ENCODE data around the gene CRIP3. TPM values are rescaled to one million over a fixed set of nuclear protein-coding genes. Genes with fewer than 3 reads are reported as not detected.

CRIP3 gene
- total RNA-seq, 4 donors from 2014 or later = 0.45 to 0.93 TPM; not detected in 2

DNA sequence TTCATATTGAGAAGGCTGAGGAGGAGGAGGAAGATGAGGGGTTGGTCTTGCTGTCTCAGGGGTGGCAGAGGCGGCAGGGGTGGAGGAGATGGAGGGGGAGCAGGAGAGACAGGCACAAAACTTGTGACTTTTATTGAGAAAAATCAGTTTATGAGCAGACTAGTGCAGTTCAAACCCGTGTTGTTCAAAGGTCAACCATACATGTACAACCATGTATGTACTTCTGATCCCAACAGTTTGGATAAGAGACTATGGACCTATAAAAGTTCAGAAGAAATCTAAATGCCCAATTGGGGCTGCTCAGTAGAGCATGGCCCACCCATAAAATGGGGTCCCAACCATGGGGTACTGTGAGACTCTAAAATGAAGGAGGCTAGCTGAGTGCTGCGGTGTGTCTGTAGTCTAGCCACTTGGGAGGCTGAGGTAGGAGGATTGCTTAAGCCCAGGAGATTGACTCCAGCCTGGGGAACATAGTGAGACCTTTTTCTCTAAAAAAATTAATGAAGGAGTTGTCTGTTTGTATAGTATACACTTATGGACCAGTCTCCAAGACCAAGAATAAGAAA, 18.2 kb downstream of the CRIP3 start:
- 67 to 91% methylated on average over 3 of the region's 3 CpGs for WGBS, 2 donors
- no peaks in the 10 kb centered on the region for H3K9me3 ChIP-seq

DNA sequence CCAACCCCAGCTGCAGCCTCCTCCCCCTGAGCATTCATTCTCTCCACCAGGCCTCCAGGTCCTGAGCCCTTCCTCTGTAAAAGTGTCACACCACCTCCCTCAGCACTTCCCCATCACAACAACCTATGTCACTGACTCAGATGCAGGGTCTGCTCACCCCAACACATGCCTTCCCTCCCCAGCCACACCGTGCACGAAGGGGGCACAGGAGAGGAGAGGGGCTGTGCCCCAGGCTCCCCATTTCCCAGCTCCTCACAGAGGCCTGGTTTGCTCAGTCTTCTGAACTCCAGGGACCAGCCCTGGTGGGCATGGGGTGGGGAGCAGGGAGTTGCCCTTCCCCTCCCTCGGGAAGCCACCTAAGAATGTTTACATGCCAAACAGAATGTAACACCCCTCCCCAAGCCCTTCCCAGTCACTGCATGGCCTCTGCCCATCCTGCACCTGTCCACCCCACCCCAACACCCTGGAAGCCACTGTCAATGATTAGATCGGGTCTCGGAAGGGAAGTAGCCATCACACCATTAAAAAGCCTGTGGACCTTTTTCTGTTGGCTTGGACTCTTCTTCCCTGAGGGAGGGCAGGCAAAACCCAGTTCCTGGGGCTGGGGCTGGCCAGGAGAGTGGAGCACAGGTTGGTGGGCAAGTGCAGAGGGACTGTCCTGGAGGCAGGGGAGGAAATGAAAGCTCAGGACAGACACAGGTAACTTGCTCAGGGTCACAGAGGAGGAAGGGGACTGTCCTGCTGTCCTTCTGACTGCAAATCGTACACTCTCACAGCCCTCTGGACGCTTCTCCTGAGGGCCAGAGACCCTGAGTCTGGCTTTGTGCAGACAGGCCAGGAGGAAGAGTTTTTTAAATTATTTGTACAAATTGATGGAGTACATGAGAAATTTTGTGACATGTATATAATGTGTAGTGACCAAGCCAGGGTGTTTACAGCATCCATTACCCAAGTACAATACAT, 20.6 kb downstream of the CRIP3 start:
- H3K4me1 ChIP-seq = no peaks in the 10 kb centered on the region
- intact Hi-C loops (cut with DNase I) = no loop called here
- no peak for DNase-seq
- no peaks in the 10 kb centered on the region for H3K36me3 ChIP-seq
- no peak for TF ChIP-seq POLR2A (IDR thresholded peaks at IDR 0.05)
- TF ChIP-seq, protein P1, sequence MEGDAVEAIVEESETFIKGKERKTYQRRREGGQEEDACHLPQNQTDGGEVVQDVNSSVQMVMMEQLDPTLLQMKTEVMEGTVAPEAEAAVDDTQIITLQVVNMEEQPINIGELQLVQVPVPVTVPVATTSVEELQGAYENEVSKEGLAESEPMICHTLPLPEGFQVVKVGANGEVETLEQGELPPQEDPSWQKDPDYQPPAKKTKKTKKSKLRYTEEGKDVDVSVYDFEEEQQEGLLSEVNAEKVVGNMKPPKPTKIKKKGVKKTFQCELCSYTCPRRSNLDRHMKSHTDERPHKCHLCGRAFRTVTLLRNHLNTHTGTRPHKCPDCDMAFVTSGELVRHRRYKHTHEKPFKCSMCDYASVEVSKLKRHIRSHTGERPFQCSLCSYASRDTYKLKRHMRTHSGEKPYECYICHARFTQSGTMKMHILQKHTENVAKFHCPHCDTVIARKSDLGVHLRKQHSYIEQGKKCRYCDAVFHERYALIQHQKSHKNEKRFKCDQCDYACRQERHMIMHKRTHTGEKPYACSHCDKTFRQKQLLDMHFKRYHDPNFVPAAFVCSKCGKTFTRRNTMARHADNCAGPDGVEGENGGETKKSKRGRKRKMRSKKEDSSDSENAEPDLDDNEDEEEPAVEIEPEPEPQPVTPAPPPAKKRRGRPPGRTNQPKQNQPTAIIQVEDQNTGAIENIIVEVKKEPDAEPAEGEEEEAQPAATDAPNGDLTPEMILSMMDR (IDR thresholded peaks at IDR 0.05) = no peak
- H3K27ac ChIP-seq = no peak overlapping the region
- WGBS, 2 donors = 74 to 95% methylated on average over 5 to 7 of the region's 7 CpGs
- no peaks in the 10 kb centered on the region for H3K27me3 ChIP-seq
- no peaks in the 10 kb centered on the region for H3K9me3 ChIP-seq
- H3K4me3 ChIP-seq (replicated peaks in 1 of 3) = no peak overlapping the region

More for the DNA sequence above, 18.2 kb downstream of the CRIP3 start:
- H3K4me1 ChIP-seq = no peaks in the 10 kb centered on the region
- H3K27ac ChIP-seq = no peak overlapping the region
- H3K4me3 ChIP-seq (replicated peaks in 1 of 3) = no peak overlapping the region
- TF ChIP-seq, protein P1 (IDR thresholded peaks at IDR 0.05) = no peak
- TF ChIP-seq POLR2A (IDR thresholded peaks at IDR 0.05) = no peak
- H3K36me3 ChIP-seq = no peaks in the 10 kb centered on the region
- no peak for DNase-seq
- intact Hi-C loops (cut with DNase I) = no loop called here
- H3K27me3 ChIP-seq = no peaks in the 10 kb centered on the region

DNA sequence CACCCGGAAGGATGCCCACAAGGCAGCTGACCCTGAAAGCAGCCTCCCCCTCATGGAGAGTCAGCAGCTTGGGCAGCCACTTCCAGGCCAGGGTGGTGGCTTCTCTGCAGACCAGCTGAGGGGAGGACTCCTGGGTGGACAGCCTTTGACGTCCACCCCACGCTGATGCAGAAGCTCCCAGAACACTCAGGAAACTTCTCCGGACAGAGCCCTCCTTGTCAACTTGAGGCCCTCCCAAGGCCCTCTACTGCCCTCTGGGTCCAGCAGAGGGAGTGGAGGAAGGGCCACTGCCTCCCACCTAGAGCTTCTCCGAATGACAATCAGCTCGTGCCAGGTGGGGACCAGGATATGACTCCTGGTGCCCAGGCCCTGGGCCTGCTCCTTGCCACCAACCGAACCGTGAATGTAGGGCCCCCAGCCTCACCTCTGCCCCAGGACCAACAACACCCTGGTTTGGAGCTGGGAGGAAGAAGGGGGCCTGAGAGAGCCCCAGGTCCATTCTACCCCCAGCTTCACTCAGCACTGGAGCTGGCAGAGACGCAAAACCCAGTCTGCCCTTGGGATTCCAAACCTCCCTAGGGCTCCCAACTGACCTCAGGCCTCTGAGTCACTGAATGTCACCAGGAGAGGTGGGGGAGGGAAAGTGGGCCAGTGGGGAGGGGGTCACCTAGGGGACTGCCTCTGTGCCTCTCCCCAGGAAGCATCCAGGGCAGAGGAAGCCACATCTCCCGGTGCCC, 21.5 kb downstream of the CRIP3 start:
- no peak for DNase-seq
- TF ChIP-seq, protein P1 (IDR thresholded peaks at IDR 0.05) = no peak
- no peak for TF ChIP-seq POLR2A (IDR thresholded peaks at IDR 0.05)
- intact Hi-C loops (cut with DNase I) = no loop called here
- H3K4me3 ChIP-seq (replicated peaks in 1 of 3) = no peak overlapping the region
- 61 to 72% methylated on average over 9 of the region's 10 CpGs for WGBS, 2 donors
- no peaks in the 10 kb centered on the region for H3K36me3 ChIP-seq
- H3K4me1 ChIP-seq = no peaks in the 10 kb centered on the region
- no peaks in the 10 kb centered on the region for H3K9me3 ChIP-seq
- H3K27me3 ChIP-seq = no peaks in the 10 kb centered on the region
- H3K27ac ChIP-seq = no peak overlapping the region

DNA sequence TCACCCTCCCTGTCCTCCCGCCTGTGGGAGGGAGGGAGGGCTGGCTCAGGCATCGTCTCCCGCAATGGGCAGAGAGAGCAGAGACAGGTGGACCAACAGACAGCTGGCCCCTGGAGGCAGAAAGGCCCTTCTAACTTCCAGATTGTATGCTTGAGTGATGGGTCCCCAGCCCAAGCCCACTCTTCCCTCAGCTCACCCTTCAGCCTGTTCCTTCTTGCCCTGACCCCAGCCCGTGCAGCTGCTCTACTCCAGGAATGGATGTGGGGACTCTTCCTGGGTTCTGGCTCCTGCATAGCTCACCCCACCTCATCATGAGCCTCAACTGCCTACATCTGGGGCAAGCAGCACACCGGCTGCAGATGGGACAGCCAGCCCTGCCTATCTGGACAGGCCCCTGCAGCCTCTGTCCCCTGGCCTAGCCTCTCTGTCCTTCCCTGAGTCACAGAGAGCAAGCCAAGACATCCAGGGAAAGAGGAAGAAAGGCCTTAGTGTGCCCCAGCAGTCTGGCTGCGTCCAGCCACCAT, 22.1 kb downstream of the CRIP3 start:
- 88 to 95% methylated on average over 4 to 5 of the region's 6 CpGs for WGBS, 2 donors
- no peaks in the 10 kb centered on the region for H3K36me3 ChIP-seq
- H3K27ac ChIP-seq = no peak overlapping the region
- no peaks in the 10 kb centered on the region for H3K4me1 ChIP-seq
- DNase-seq = no peak
- TF ChIP-seq, protein P1 (IDR thresholded peaks at IDR 0.05) = no peak
- TF ChIP-seq POLR2A (IDR thresholded peaks at IDR 0.05) = no peak
- intact Hi-C loops (cut with DNase I) = no loop called here
- no peak overlapping the region for H3K4me3 ChIP-seq (replicated peaks in 1 of 3)
- H3K27me3 ChIP-seq = no peaks in the 10 kb centered on the region
- H3K9me3 ChIP-seq = no peaks in the 10 kb centered on the region
